Smooth muscle cell (in vitro differentiated cells): ENCODE data around the gene C5orf34. TPM values are rescaled to one million over a fixed set of nuclear protein-coding genes. Genes with fewer than 3 reads are reported as not detected.

Experiments used
- DNase-seq: peaks from one replicate; lab custom pipeline; 2025; ENCODE audit not compliant: unreplicated experiment; lab: John Stamatoyannopoulos, UW
- H2AFZ ChIP-seq: fragments of 200-600 bp; sonication (generic); 2 replicates; pipeline ENCODE4 v1.6.0; 2016; ENCODE audit warnings: antibody characterized with exemption, low read depth, mild to moderate bottlenecking
- H3F3A ChIP-seq: fragments of 200-600 bp; sonication (generic); 2 replicates; pipeline ENCODE4 v1.6.0; 2017; ENCODE audit warnings: antibody characterized with exemption, low read depth
- H3K27ac ChIP-seq: fragments of 200-600 bp; sonication (generic); 2 replicates; pipeline ENCODE4 v1.5.1; 2016; ENCODE audit warnings: low read depth, mild to moderate bottlenecking
- H3K27me3 ChIP-seq: fragments of 200-600 bp; sonication (generic); 2 replicates; pipeline ENCODE4 v1.6.1; 2016; ENCODE audit warnings: low read depth, mild to moderate bottlenecking
- H3K36me3 ChIP-seq: fragments of 200-600 bp; sonication (generic); 2 replicates; pipeline ENCODE4 v1.5.1; 2016; ENCODE audit warnings: low read depth
- H3K4me1 ChIP-seq: fragments of 200-600 bp; sonication (generic); 2 replicates; pipeline ENCODE4 v1.5.1; 2016; ENCODE audit warnings: low read depth
- H3K4me2 ChIP-seq: fragments of 200-600 bp; sonication (generic); 2 replicates; pipeline ENCODE4 v1.6.0; 2016; ENCODE audit warnings: mild to moderate bottlenecking
- H3K4me3 ChIP-seq: fragments of 200-600 bp; sonication (generic); 2 replicates; pipeline ENCODE4 v1.5.1; 2016; ENCODE audit warnings: mild to moderate bottlenecking
- H3K79me2 ChIP-seq: fragments of 200-600 bp; sonication (generic); 2 replicates; pipeline ENCODE4 v1.6.0; 2016; ENCODE audit warnings: low read depth, mild to moderate bottlenecking
- H3K9ac ChIP-seq: fragments of 200-600 bp; sonication (generic); 2 replicates; pipeline ENCODE4 v1.6.0; 2016; ENCODE audit warnings: low read depth
- H3K9me3 ChIP-seq: fragments of 200-600 bp; sonication (generic); replicated peaks from 2 replicates; pipeline ENCODE4 v1.5.1; 2016; ENCODE audit warnings: low read depth
- H4K20me1 ChIP-seq: fragments of 200-600 bp; sonication (generic); 2 replicates; pipeline ENCODE4 v1.6.0; 2016; ENCODE audit warnings: low read depth
- CTCF ChIP-seq: fragments of 200-600 bp; sonication (generic); IDR thresholded peaks from 2 replicates; pipeline ENCODE4 v1.5.1; 2017; ENCODE audit warnings: borderline replicate concordance, mild to moderate bottlenecking, antibody characterized with exemption; ENCODE audit not compliant: insufficient read depth, poor library complexity, severe bottlenecking
- WGBS: methylation state at CpG from one replicate; pipeline ENCODE4 v1.1.7; 2016; ENCODE audit warnings: low lambda C conversion rate; 5-methylcytosine and 5-hydroxymethylcytosine counted together
- polyA plus RNA-seq: library from polyadenylated mRNA; unstranded; fragments of >200 nt; fragmentation: Nextera tagmentation; extraction: Ambion mirVana; gene quantifications from 2 replicates; pipeline ENCODE4 v1.2.1, GENCODE V29; 2016
- total RNA-seq: library from RNA; depleted of rRNA; stranded (reverse); fragments of >200 nt; gene quantifications from 2 replicates; pipeline ENCODE4 v1.2.3, GENCODE V29; 2014

C5orf34 gene
- total and polyA plus RNA-seq, 2 experiments from 2014 or later, result 2.6 to 7.5 TPM

- Histone ChIP-seq H3K9me3 (no peaks in the 10 kb centered on the region), H3K4me1 (no peaks in the 10 kb centered on the region), H3K36me3 (no peaks in the 10 kb centered on the region), H3K4me3 (no peak overlapping the region), H3K27me3 (no peaks in the 10 kb centered on the region), H3K27ac (no peak overlapping the region), H3F3A (no peaks in the 10 kb centered on the region), H3K4me2 (no peak overlapping the region), H4K20me1 (no peaks in the 10 kb centered on the region), H3K9ac (no peak overlapping the region), H3K79me2 (no peaks in the 10 kb centered on the region), H2AFZ (no peak overlapping the region)
- DNase-seq, result no peak
- WGBS, result 94% methylated on average over 2 of the region's 2 CpGs
- no peak for TF ChIP-seq CTCF
These were observed 16.4 kb downstream of the C5orf34 start for GRCh38 chr5:43498581-43498980.

- H3K4me3 ChIP-seq, result no peak overlapping the region
These were observed 17.4 kb downstream of the C5orf34 start for GRCh38 chr5:43497311-43498104.

GRCh38 chr5:43491326-43491725 is 23.6 kb downstream of the C5orf34 start:
- Histone ChIP-seq H3K4me3 (no peak overlapping the region), H3K9me3 (no peaks in the 10 kb centered on the region), H3K36me3 (no peaks in the 10 kb centered on the region), H3F3A (no peaks in the 10 kb centered on the region), H3K27me3 (no peaks in the 10 kb centered on the region), H3K4me1 (no peaks in the 10 kb centered on the region), H2AFZ (no peak overlapping the region), H3K27ac (no peak overlapping the region), H3K9ac (no peak overlapping the region), H3K4me2 (no peak overlapping the region), H3K79me2 (no peaks in the 10 kb centered on the region), H4K20me1 (no peaks in the 10 kb centered on the region)
- no peak for DNase-seq
- WGBS, result 100% methylated on average over 1 of the region's 1 CpG
- no peak for TF ChIP-seq CTCF

More at GRCh38 chr5:43497311-43498104, 17.4 kb downstream of the C5orf34 start:
- DNase-seq, result no peak
- H4K20me1 ChIP-seq, result no peaks in the 10 kb centered on the region
- no peaks in the 10 kb centered on the region for H3K9me3 ChIP-seq
- no peaks in the 10 kb centered on the region for H3F3A ChIP-seq
- WGBS, result 94% methylated on average over 5 of the region's 5 CpGs
- TF ChIP-seq CTCF, result no peak
- no peak overlapping the region for H3K27ac ChIP-seq
- H3K27me3 ChIP-seq, result no peaks in the 10 kb centered on the region
- no peaks in the 10 kb centered on the region for H3K36me3 ChIP-seq
- H3K9ac ChIP-seq, result no peak overlapping the region
- H3K79me2 ChIP-seq, result no peaks in the 10 kb centered on the region
- no peak overlapping the region for H2AFZ ChIP-seq
- H3K4me1 ChIP-seq, result no peaks in the 10 kb centered on the region
- no peak overlapping the region for H3K4me2 ChIP-seq

- 93% methylated on average over 3 of the region's 3 CpGs for WGBS
- Histone ChIP-seq H3F3A (peaks cover 11% of the 10 kb centered on the region), H3K27ac (no peak overlapping the region)
These were observed 28.6 kb downstream of the C5orf34 start for GRCh38 chr5:43486353-43486752.

More at GRCh38 chr5:43486353-43486752, 28.6 kb downstream of the C5orf34 start:
- no peak for DNase-seq
- TF ChIP-seq CTCF, result no peak
- no peaks in the 10 kb centered on the region for H3K9me3 ChIP-seq
- no peak overlapping the region for H2AFZ ChIP-seq
- peaks cover 15% of the 10 kb centered on the region for H3K4me1 ChIP-seq
- H4K20me1 ChIP-seq, result no peaks in the 10 kb centered on the region
- no peak overlapping the region for H3K4me2 ChIP-seq
- no peaks in the 10 kb centered on the region for H3K36me3 ChIP-seq
- no peak overlapping the region for H3K9ac ChIP-seq
- peaks cover 16% of the 10 kb centered on the region for H3K79me2 ChIP-seq
- H3K27me3 ChIP-seq, result no peaks in the 10 kb centered on the region
- no peak overlapping the region for H3K4me3 ChIP-seq
